GM20431 (cell line): ENCODE data around the gene MSLN.

Experiments
- in situ Hi-C: fragments of 300-500 bp; cut with MseI, MboI; formaldehyde crosslinking; loops from one replicate; pipeline ENCODE4 v1.15.0; 2020; ENCODE audit warnings: low sequenced_read_pairs; ENCODE audit not compliant: unreplicated experiment

Gene MSLN

DNA sequence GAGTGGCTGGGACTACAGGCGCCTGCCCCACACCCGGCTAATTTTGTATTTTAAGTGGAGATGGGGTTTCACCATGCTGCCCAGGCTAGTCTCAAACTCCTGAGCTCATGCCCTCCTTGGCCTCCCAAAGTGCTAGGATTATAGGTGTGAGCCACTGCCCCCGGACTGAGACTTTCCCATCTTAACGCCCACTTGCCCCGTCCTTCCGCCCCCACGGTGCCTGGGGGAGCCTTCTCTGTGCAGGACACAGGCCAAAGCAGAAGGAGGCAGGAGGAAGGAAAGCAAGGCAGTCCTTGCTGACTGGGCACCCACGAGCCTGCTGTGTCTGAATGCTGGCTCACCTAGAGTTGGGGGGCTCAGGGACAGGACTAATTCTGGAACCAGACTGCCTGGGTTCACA lies 57.6 kb downstream of the MSLN start:
- in situ Hi-C loops, result no loop called here
